ENCODE results near the gene MNS1.
"Not testable (repeated sequence)": the region's sequence is repeated elsewhere in the genome, so short reads cannot be mapped to it uniquely, and the experiment has no call there.

Gene MNS1, protein sequence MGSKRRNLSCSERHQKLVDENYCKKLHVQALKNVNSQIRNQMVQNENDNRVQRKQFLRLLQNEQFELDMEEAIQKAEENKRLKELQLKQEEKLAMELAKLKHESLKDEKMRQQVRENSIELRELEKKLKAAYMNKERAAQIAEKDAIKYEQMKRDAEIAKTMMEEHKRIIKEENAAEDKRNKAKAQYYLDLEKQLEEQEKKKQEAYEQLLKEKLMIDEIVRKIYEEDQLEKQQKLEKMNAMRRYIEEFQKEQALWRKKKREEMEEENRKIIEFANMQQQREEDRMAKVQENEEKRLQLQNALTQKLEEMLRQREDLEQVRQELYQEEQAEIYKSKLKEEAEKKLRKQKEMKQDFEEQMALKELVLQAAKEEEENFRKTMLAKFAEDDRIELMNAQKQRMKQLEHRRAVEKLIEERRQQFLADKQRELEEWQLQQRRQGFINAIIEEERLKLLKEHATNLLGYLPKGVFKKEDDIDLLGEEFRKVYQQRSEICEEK

DNA sequence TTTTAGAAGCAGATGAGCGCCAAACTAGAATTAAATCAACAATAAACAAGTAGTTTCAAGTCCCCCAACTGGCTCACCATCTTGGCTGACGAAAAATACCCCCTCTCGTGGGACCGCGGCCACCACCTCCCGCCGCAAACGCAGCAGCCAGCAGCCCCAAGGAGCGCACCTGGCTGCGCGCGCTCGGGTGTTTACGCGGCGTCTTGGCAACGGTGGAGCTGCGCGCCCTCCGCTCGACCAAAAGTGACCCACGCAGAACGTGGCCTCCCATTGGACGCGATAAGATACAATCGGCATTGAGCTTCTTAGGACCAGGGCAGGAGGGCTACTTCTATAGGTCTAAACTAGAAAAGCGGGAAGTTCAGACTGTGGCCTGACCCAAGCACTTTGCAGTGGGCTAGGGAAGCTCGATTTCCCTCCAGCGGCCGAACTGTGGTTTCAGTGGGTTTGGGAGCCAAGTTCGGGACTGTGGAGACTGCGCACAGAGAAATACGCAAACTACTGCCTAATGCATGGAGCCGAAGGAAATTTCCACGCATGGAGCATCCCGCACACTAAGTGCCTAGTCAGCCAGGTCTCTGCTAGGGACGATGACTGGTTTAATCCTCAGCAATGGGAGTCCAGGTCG, at the start of gene MNS1:
Gene MNS1 (minus strand): TSS at position 245 of the 628 bp plus-strand sequence. CDS start 165 bp downstream, at position 80.
- DNase-seq: peak; percentile 92

DNA sequence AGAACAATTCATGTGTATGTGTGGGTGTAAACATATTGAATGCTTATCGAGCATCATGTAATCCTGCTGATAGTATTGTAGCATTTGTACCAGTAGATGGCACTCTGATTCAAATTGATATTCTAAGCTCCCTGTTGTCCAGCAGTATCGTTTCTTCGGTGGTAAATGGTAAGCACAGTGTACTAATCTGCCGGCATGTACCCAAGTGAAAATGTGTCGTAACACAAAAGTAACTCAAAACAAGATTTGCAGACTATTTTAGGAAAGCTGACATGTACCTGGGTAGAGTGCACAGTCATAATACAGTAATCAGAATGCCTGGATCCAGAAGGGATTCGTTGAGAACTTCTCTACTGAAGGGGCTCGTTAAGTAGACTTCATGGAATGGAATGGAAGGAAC, 31.7 kb upstream of the MNS1 start:
- peak; percentile 63 for DNase-seq

DNA sequence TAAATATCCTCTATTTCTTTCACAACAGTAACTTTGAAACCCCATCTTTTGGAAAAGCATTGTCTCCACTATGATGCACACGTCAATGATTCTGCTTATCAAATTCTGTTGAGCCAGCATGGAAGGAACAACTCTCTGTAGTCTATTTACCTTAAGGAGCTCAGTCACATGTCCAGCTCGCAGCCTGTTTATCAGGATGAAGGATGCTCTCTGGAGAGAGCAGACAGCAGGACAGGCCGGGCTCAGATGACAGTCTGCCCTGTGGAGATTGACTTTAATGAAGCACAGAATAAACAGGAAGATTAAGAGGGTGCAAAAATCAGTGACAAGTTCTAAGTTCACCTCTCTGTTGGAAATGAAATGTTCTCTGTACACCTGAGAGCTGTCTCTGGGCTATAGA, 30.6 kb upstream of the MNS1 start:
- DNase-seq: no peak

DNA sequence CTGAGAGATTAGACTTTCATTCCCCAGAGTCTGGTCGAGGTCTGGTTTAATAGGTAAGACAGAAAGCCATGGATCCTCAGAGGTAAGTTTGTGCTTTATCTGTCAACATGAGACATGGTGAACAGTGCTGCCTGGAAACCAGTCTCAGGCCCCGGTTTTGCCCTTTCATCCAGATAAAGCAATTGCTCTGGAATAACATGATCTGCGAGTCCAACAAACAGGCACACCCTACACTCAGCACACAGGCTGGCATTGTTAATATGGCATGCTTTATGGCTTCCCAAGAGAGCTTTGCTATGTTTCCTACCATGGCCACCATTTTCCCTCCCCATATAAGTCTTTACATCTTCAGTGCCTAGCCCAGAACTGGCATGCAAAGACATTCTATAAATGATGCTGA, 30.1 kb upstream of the MNS1 start:
- no peak for DNase-seq

DNA sequence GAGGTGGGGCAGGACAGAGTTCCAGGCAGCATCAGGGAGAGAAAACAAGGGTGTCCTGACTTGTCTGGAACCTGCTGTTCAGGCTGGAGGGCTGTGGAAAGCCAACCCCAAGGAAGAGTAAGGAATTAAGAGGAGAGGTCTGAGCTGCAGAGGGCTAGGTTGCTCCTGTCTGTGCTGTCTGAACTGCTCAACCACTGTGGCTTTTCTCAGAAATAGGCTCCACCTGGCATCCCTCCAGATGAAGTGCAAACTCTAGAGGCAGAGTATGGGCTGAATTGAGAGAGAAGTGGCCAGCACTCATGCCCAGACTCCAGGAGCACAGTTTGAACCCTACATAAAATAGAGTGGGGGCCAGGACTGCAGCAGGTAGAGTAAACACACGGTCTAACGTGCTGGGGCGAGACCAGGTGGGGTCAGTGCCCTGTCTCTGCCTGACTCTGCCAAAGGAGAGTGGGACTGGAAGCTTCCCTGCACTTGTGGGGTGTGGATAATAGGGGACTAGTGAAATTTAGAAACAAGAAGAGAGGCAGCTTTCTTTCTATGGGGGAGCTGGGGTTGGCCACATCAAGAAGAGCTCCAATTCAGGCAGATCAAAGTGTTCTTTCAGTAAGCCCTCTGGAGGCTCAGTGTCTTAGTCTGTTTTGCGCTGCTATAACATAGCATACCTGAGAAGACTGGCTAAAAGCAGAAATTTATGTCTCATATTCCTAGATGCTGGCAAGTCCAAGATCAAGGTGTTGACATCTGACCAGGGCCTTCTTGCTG, 28.0 kb upstream of the MNS1 start:
- DNase-seq: no peak

DNA sequence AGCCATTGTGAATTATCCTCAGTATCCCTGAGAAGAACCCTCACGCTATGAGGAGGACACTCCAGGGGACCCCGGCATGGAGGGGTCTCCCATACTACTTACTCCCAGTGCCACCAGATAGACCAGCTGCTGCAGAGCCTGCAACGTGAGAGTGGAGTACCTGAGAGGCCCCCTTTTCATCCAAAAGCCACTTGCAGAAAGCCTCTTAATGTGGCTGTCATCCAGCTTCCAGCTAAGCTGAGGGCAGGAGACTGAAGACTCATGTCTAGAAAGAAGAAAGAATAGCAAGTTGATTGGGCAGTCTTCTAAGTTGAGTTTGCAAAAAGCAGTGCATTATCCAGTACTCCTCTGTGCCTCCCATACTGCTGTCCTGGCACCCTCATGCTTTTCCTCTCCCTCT, 27.3 kb upstream of the MNS1 start:
- no peak for DNase-seq

DNA sequence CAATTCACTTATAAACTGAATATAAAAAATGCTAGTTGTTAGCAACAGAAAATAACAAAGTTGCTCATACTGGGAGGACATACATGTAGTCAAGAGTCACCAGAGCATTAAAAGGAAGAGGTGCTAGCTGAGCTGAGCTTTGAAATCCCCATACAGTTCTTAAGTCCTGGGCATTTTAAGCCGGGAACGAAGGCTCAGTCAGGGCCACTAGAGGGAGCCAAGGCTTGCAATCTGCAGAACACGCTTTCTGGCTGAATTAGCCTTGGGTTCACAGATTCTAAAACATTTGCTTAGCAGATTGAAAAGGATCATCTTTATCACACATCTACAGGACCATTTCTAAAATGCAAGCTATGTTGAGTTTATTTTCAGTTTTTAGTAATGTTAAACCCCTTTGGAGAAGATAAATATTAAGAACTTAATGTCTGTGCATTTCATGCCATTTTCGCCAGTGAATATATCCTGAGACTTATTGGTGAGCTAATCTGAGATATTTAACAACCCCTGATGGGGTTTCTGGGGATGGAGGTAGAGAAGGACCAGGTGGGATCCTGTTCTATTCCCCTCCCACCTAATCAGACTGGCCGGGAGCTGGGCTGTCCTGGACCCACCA, 26.3 kb upstream of the MNS1 start:
- peak; percentile 54 for DNase-seq

DNA sequence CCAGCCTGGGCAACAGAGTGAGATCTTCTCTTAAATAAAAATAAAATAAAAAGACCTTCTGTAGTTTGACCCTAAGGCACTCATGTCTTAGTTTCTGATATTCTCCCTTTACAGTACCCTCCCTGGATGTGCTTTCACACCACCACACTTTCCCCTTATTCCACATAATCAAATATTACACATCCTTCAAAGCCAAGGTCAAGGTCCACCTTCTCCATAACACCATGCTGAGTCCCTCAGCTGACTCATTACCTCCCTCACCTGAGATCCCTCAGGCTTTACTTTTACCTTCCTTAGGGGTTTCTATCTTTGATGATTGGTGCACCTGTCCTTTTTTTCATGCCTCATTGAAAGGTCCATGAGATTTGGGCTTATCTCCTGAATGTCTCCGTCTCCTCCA, 25.5 kb upstream of the MNS1 start:
- DNase-seq: no peak

DNA sequence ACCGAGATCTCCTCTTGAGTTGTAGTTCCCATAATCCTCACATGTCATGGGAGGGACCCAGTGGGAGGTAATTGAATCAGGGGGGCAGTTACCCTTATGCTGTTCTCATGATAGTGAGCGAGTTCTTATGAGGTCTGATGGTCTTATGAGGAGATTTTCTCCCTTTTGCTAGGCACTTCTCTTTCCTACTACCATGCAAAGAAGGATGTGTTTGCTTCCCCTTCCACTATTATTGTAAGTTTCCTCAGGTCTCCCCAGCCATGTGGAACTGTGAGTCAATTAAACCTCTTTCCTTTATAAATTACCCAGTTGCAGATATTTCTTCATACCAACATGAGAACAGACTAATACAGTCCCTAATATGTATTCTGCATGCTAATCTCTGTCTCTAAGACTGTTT, 21.3 kb upstream of the MNS1 start:
- DNase-seq: not testable (repeated sequence)

DNA sequence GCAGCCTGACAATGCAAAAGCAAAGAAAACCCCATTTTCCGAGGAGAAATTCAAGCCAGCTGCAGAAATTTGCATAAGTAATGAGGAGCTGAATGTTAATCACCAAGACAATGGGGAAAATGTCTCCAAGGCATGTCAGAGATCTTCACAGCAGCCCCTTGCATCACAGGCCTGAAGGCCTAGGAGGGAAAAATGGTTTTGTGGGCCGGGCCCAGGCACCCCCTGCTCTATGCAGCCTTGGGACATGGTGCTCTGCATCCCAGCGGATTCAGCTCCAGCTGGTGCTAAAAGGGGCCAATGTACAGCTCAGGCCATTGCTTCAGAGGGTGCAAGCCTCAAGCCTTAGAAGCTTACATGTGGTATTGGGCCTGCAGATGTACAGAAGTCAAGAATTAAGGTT, 20.5 kb upstream of the MNS1 start:
- DNase-seq: not testable (repeated sequence)

DNA sequence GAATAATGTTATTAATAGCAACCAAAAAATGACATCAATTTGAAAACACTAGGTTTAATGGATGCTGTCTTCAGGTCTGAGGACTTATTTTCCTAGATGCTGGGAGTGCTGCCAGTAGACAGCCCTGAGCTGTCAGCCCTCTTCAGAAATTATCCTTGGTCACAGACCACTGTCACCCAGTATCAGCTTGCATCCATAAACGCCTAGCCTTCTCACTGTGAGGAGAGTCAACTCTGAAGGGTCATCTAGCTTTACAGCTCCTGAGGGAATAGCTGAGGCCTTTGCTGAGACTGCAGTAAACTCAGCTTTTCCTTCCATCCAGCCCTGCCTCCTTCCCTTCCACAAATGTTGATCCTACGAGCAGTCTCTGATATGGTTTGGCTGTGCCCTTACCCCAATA, 19.4 kb upstream of the MNS1 start:
- DNase-seq: no peak

DNA sequence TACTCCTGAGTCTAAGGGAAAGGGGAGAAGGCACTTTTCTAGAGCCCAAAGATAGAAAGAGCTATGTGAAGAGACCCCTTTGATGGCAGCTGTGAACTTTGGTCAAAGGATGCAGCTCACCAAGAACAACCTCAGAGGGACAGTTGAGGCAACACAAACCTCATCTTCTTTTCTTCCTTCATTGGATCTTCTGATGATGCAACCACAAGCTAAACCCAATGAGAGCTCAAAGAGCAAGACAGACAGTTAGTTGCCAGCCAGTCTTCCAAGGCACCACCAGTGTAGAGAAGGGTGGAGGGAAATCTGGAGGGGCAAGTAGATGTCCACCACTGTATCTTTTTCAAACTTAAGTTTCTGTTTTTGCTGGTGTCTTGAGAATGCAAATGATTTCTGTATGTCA, 10.4 kb upstream of the MNS1 start:
- no peak for DNase-seq

DNA sequence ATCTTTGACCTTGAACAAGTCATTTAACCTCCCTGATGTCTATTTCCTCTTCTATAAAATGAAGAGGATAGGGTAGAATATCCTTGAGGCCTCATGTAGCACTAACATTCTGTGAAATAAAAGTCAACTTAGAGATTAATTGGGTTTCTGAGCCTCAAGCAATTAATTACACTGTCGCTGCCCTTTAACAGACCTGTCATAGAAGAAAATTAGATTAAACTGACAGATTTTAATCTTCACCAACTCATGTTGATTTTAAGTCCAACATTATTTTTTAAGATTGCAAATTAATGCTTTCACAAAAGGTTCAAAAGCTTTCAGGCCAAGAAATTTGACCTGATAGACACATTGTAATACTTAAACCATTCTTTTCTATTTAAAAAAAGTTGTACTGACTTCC, 8.1 kb upstream of the MNS1 start:
- no peak for DNase-seq

DNA sequence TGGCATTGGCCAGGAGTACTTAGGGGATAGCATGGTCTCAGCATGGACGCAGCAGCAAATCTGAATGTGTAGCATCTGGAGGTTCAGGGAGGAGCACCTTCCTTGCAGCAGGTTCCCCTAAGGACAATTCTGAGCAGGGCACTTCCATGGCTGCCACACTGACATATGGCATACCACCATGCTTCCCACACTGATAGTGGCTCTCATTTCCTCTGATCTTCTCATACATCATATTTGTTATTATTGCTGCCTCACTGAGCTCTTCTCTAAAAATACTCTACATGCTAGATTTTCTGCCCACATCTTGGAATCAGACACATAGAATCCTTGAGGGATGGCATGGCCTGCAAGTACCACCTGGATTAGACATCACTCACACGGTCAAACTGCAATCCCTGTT, 7.3 kb upstream of the MNS1 start:
- DNase-seq: no peak

DNA sequence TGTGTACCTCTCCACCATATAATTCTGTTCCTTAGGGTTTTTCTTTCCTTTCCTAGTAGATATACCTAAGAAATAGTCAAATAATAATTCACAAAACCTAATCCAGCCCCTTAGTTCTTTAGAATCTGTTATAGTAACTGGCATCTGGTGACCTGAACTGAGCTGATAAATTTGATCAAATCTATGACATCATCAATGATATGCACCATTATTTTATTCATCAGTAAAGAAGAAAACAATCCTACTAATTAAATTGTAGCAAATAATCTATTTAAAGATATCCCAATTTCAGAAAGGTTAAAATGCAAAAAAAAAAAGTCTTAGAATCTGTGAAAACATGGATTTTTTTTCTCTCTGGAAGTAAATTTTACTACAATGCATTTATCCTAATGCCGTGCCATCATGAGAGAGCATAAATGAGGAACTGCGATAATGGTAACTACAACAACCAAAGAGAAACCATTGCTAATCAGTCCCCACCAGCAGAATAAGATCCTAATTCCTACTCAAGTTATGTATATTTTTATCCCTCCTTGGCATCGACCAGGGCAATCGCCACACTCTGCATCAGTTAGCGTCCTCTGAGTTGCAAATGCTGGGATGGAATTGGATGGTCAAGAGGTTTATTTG, 6.6 kb upstream of the MNS1 start:
- DNase-seq: no peak

DNA sequence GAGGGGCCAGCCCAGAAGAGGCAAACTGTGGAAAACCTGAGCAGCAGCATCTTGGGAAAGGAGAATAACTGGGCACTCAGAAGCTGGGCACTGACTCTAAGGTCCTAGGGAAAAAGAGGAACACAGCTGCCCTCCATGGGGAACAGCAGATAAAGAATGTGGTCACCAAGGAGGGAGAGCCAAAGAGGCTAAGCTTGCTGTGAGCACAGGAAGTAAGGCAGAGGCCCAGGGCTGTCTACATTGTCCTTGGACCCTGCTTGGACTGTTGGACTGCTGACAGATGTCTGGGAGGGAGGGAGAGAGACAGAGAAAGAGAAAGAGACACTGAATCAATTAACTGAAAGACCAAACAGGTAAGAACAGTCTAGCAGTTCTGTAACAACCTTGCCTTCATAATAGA, 4.5 kb upstream of the MNS1 start:
- DNase-seq: no peak

DNA sequence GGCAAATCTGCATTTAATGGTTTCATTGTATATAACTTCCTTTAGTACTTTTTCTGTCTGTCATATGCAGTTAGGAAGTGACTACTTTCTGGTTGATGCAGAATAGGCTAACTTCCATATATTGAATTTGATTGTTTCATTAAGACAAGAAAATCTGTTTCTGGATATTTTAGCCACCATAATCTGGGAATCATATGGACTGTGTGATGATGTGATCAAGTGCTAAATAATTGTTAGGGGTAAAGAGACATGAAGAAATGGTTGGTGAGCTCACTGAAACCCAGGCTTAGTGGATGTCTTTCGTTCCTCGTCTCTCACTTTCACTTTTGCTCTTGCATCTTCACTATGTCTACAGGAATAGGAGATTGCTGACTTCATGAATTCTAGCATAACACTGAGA, 3.5 kb upstream of the MNS1 start:
- DNase-seq: no peak

DNA sequence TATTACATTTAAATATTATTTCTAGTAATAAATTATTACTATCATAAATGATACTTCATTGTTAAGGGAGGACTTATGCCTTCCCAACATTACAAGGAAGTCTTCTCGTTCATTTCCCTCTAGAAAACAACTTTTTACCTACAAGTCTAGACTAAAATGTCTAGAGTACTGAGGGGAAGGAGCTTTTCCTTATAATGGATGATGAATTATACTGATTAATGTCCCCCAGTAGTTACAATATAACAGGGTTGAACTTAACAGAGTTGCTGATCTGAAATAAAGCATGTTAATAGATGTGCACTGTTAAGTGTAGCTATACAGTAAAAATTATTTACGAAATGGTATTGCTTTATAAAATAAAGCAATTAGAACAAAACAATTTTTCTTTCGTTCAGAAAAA, 2.7 kb upstream of the MNS1 start:
- no peak for DNase-seq

DNA sequence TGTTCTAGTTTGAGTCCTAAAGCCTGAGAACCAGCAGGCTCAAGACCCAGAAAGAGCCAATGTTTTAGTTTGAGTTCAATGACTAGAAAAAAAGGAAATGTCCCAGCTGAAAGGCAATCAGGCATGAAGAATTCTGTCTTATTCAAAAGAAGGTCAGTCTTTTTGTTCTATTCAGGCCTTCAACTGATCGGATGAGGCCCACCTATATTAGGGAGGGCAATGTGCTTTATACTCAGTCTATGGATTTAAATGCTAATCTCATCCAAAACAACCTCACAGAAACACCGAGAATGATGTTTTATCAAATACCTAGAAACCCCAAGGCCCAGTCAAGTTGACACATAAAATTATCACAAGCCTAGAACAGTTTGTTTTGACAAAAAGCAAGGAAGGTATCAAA, 4.0 kb downstream of the MNS1 start:
- DNase-seq: no peak

DNA sequence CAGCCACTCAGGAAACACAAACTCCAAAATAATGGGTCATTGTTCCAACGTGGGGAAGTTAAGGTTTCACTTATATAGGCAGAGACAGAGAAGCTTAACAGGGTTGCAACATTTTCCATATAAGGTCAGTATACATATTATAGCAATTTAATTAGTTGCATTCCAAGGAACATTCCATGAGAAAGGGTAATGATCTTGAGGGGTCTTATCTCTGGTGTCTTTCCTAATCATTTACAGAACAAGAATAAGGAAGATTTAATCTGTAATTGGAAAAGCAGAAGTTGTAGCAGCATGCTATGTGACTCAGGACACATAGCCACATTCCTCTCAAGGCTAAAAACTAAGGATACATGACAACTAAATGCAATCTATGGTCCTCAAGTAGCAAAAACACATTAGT, 4.9 kb downstream of the MNS1 start:
- DNase-seq: no peak

DNA sequence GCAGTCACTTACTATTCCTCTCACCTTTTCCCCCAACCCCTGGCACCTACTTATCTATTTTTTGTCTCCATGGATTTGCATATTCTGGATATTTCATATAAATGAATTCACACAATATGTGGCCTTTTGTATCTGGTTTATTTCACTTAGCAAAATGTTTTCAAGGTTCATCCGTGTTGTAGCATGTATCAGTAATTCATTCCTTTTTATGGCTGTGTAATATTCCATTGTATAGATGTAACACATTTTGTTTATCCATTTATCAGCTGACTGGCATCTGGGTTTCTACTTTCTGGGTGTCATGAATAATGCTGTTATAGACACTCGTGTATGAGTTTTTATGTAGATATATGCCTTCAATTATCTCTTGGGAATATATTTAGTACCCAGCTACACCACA, 5.8 kb downstream of the MNS1 start:
- no peak for DNase-seq

DNA sequence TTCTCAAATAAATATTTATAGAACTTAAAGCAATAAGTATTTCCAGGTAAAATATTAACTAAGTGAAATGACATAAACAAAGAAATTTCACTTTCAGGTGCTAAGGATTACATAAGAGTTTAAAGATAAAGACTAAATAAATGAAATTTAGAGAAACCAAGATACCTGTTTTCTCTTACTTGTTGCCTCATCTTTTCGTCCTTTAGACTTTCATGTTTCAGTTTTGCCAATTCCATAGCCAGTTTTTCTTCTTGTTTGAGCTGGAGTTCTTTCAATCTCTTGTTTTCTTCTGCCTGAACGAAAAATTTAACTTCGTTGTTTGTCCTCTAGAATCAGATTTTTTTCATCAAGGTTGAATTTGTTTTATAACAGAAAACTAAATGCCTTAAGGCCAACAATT, 8.7 kb downstream of the MNS1 start:
- DNase-seq: no peak

DNA sequence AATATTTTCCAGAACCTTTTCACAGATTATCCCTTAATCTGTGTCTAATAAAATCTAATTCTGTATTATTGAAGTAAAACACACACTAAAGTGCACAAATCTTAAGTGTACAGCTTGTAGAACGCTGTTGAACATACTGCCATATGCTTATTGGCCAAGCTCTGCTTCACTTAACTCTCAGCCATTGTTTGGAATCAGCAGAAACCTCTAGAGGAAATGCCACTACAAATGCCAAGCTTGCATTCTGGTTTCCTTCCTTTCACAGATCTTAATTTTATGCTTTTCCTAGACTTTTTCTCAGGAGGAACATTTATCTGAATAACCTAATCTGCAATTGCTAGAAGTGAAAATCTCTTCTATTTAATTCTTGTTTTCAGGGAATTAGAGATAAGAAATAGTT, 10.1 kb downstream of the MNS1 start:
- DNase-seq: no peak

Data from NCI-H146 (cell line).